Cardiac fibroblast (primary cell): ENCODE measurements around the gene ATP8A2.
A peak's percentile ranks its signal among the peaks of the same experiment; 100 is the strongest.
"Not testable (repeated sequence)": the region's sequence is repeated elsewhere in the genome, so short reads cannot be mapped to it uniquely, and the experiment has no call there.

Experiments used
- DNase-seq, 2 donors: peaks; one replicate each; pipeline versions ENCODE4 v3.0.0 to v3.0.0-alpha.2; 2010; ENCODE audit warnings: low read depth in 2 of 2
- H3K4me3 ChIP-seq, 2 donors: replicated peaks in 1 of 2; 1 replicate in 1 of 2; 2 replicates in 1 of 2; pipeline ENCODE4 v1.5.1; 2011; ENCODE audit warnings: low read depth in 2 of 2, low read length in 2 of 2, mild to moderate bottlenecking in 2 of 2, moderate library complexity in 1 of 2
- TF ChIP-seq, protein P1 (sequence below): IDR thresholded peaks from one replicate; pipeline ENCODE4 v1.5.1; 2011; ENCODE audit warnings: low read depth, mild to moderate bottlenecking, low read length, inconsistent platforms

The ATP8A2 gene

GRCh38 chr13:25541434-25542123, 169.8 kb downstream of the ATP8A2 start:
- DNase-seq: no peak
- TF ChIP-seq, protein P1, sequence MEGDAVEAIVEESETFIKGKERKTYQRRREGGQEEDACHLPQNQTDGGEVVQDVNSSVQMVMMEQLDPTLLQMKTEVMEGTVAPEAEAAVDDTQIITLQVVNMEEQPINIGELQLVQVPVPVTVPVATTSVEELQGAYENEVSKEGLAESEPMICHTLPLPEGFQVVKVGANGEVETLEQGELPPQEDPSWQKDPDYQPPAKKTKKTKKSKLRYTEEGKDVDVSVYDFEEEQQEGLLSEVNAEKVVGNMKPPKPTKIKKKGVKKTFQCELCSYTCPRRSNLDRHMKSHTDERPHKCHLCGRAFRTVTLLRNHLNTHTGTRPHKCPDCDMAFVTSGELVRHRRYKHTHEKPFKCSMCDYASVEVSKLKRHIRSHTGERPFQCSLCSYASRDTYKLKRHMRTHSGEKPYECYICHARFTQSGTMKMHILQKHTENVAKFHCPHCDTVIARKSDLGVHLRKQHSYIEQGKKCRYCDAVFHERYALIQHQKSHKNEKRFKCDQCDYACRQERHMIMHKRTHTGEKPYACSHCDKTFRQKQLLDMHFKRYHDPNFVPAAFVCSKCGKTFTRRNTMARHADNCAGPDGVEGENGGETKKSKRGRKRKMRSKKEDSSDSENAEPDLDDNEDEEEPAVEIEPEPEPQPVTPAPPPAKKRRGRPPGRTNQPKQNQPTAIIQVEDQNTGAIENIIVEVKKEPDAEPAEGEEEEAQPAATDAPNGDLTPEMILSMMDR: no peak
- no peak overlapping the region for H3K4me3 ChIP-seq

DNA sequence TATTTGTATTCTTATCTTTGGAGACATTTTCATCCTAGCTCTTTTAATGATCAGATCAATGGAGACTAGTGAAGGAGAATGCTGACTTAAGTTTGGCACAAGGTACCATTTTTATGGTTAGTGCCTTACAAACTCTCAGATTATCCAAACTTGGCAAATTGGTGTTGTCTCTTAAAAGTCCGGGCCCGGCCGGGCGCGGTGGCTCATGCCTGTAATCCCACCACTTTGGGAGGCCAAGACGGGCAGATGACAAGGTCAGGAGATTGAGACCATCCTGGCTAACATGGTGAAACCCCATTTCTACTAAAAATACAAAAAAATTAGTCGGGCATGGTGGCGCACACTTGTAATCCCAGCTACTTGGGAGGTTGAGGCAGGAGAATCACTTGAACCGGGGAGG, 177.2 kb downstream of the ATP8A2 start:
- DNase-seq, H3K4me3 ChIP-seq: not testable (repeated sequence)

- no peak for DNase-seq
- no peak overlapping the region for H3K4me3 ChIP-seq
- TF ChIP-seq, protein P1: no peak
Observed at GRCh38 chr13:25561812-25562211, 190.0 kb downstream of the ATP8A2 start.

DNA sequence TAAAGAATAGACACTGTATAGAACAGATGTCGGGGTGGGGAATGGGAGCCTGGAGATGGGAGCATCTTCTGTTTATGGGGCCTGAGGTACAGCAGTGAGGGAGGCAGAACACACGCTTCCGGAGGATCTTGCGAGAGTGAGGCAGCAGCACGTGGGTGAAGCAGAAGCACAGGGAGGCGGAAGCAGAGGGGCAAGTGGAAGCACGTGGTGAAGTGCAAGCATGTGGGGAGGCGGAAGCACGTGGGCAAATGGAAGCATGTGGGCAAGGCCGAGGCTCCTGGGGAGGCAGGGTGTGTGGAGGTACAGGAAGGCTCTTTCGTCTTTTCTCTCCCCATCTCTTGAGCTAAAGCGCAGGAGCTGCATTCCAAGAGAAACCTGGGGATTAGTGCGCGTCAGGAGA, 198.4 kb downstream of the ATP8A2 start:
- H3K4me3 ChIP-seq: no peak overlapping the region
- TF ChIP-seq, protein P1: no peak
- no peak for DNase-seq

DNA sequence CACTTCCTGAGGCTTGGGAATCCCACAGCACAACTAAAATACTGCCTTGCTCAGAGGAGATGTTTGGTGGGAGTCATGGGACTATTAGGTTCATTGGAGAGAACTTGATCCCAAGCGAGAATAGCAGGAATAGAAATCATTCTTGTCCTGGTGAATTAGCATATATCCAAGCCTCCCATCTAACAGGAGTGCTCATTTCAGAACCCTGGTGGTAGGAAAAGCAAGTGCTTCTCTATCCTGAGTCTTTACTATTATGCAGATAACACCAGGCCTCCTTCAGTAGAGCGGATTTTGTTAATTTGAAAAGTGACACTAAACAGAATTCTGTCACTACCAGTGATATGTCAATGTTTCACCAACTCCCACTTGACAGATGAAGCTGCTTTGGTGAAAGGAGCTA, 199.5 kb downstream of the ATP8A2 start:
- no peak for DNase-seq
- TF ChIP-seq, protein P1: no peak
- no peak overlapping the region for H3K4me3 ChIP-seq

DNA sequence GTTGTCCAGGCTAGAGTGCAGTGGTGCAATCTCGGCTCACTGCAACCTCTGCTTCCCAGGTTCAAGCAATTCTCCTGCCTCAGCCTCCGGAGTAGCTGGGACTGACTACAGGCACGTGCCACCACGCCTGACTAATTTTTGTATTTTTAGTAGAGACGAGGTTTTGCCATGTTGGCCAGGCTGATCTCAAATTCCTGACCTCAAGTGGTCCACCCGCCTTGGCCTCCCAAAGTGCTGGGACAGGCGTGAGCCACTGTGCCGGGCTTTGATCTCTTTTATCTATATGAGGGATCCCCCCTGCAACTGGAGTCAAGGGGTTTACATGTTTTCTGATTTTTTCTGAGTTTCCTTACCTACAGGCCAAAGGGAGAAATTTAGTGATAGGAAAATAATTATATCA, 200.4 kb downstream of the ATP8A2 start:
- not testable (repeated sequence) for DNase-seq, H3K4me3 ChIP-seq

DNA sequence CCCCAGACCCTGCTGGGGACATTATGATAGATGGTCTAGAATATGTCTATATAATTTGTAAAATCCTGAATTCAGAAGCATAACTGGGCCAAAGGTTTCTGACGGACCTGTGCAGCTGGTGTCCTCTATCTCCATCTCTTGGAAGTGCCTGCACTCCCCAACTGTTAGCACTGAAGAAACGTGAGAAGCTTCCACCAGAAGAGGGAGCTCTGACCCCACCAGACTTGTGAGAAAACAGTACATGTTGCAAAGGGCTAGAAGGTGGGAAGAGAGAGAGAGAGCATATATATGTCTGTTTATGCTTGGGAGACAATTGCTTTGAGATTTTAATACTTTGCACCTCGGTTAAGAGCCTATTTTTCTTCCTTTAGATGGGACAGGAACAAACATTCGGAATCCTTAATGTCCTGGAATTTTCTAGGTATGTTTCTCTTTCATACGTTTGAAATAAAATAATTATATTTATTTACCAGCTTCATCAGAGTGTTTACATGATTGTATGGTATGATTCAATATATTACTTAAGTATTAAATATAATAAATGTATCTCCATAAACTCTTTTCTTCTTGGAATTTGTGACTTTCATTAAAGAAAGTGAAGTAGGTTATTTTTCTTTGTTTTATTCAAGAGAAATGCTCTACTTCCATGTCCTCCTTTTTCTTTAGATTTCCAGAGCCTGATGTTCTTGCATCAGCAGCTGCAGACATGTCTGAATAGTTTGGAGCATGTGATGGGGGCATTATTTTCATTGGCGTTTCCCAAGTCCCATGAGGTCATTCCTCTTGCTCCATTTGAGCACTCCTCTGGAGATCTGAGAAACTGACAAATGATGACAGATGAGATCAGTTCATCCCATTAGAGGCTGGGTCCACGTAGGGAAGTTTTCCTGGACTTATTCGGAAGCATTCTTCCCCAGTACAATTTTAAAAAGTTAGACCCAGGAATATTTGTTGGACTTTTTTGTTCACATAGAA, 202.9 kb downstream of the ATP8A2 start:
- TF ChIP-seq, protein P1: peak; percentile 85
- DNase-seq: peak; percentile 88 to 89

More for the DNA sequence above, 202.9 kb downstream of the ATP8A2 start:
- H3K4me3 ChIP-seq: no peak overlapping the region
